ENCODE measurements around the gene CASZ1. TPM values are rescaled to one million over a fixed set of nuclear protein-coding genes. Genes with fewer than 3 reads are reported as not detected.

The CASZ1 gene
- total and polyA plus RNA-seq, 12 donors = 19.5 to 79.8 (median 64.7) TPM

DNA sequence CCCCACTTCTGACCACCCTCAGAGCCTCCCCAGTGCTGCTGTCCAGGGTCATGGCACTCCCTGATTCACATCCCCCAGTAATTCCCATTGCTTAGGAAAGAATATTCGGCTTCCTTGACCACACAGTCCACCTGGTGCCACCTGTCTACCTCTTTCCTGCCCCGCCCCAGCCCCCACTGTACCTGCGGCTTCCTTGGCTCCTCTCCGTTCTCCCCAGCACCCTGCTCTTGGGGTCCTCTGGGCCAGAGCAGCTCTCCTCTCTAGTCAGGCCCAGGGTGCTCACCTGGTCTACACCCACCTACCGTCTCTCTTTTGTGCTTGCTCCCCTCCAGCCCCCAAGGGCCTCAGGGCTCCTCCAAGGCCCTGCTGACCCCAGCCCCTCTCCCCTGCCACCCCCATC is 179.1 kb downstream of the CASZ1 start:
- TF ChIP-seq, protein P1, sequence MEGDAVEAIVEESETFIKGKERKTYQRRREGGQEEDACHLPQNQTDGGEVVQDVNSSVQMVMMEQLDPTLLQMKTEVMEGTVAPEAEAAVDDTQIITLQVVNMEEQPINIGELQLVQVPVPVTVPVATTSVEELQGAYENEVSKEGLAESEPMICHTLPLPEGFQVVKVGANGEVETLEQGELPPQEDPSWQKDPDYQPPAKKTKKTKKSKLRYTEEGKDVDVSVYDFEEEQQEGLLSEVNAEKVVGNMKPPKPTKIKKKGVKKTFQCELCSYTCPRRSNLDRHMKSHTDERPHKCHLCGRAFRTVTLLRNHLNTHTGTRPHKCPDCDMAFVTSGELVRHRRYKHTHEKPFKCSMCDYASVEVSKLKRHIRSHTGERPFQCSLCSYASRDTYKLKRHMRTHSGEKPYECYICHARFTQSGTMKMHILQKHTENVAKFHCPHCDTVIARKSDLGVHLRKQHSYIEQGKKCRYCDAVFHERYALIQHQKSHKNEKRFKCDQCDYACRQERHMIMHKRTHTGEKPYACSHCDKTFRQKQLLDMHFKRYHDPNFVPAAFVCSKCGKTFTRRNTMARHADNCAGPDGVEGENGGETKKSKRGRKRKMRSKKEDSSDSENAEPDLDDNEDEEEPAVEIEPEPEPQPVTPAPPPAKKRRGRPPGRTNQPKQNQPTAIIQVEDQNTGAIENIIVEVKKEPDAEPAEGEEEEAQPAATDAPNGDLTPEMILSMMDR (IDR thresholded peaks at IDR 0.05) = no peak
- WGBS, 2 donors = 94 to 95% methylated on average over 5 of the region's 5 CpGs
- Histone ChIP-seq H3K27me3 (no peaks in the 10 kb centered on the region), H3K36me3 (peaks cover 0 to 20% (median 0%) of the 10 kb centered on the region in 9 donors), H3K27ac (no peak overlapping the region), H3K4me3 (no peak overlapping the region), H3K4me1 (peaks cover 0 to 7% (median 1%) of the 10 kb centered on the region in 9 donors), H3K9me3 (no peaks in the 10 kb centered on the region)
- DNase-seq = no peak
- intact Hi-C loops (cut with DNase I) = no loop called here
- no peak for ATAC-seq

- no peak overlapping the region for H3K4me3 ChIP-seq
- H3K9me3 ChIP-seq = no peaks in the 10 kb centered on the region
- H3K4me1 ChIP-seq = peaks cover 0 to 13% (median 6%) of the 10 kb centered on the region in 9 donors
- 96 to 97% methylated on average over 15 of the region's 15 CpGs for WGBS, 2 donors
- H3K27ac ChIP-seq = no peak overlapping the region
- TF ChIP-seq, protein P1 (IDR thresholded peaks at IDR 0.05) = no peak
- DNase-seq (no peak), ATAC-seq (no peak)
- peaks cover 0 to 17% (median 0%) of the 10 kb centered on the region in 9 donors for H3K36me3 ChIP-seq
- no peaks in the 10 kb centered on the region for H3K27me3 ChIP-seq
- intact Hi-C loops (cut with DNase I) = no loop called here
These were observed 179.8 kb downstream of the CASZ1 start for GRCh38 chr1:10616696-10617095.

DNA sequence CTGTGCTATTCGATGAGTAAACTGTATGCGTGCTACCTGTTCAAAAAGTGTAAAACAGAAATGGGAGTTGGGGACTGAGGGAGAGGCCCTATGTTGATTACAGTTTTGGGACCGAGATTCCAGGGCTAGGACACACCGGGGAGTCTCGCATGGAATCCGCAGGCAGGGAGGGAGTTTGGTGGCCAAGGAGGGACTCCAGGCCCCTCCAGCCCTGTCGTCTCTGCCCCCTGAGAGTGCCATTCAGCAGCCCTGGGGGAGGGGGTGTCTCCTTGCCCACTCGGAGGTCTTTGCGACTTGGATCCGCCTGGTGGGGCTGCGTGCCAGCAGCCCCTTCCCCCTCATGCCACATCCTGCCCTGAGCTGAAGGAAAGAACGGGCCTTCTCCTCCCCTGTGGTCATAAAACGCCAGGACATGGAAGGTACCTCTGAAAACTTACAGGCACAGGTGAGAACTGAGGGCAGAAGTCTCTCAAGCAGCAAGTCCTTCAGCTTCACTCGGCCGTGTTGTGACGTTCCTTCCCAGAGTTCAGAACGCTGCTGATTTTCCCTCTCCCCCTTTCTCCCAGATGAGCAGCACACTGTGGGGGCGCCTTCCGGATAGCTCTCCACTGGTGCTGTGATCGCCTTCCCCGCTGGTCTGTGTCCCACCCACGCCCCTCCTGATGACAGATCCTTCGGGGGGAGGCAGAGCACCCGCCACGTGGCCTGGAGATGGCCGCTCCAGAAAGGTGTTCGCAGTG is 180.3 kb downstream of the CASZ1 start:
- no peak for ATAC-seq

GRCh38 chr1:10615332-10615731 is 181.1 kb downstream of the CASZ1 start:
- no peak for ATAC-seq
- Histone ChIP-seq H3K36me3 (peaks cover 0 to 10% (median 0%) of the 10 kb centered on the region in 9 donors), H3K9me3 (no peaks in the 10 kb centered on the region), H3K4me3 (no peak overlapping the region), H3K27me3 (no peaks in the 10 kb centered on the region), H3K4me1 (peaks cover 0 to 25% (median 10%) of the 10 kb centered on the region in 9 donors), H3K27ac (no peak overlapping the region)
- TF ChIP-seq, protein P1 (IDR thresholded peaks at IDR 0.05) = no peak
- no peak for DNase-seq
- WGBS, 2 donors = 92% methylated on average over 13 of the region's 13 CpGs
- intact Hi-C loops (cut with DNase I) = no loop called here

More for the DNA sequence above, 180.3 kb downstream of the CASZ1 start:
- H3K4me3 ChIP-seq = no peak overlapping the region
- no peak overlapping the region for H3K27ac ChIP-seq
- intact Hi-C loops (cut with DNase I) = no loop called here
- peaks cover 0 to 18% (median 6%) of the 10 kb centered on the region in 9 donors for H3K4me1 ChIP-seq
- H3K27me3 ChIP-seq = no peaks in the 10 kb centered on the region
- no peaks in the 10 kb centered on the region for H3K9me3 ChIP-seq
- H3K36me3 ChIP-seq = peaks cover 0 to 11% (median 0%) of the 10 kb centered on the region in 9 donors
- no peak for DNase-seq
- 89% methylated on average over 27 of the region's 27 CpGs for WGBS, 2 donors
- TF ChIP-seq, protein P1 (IDR thresholded peaks at IDR 0.05) = no peak
